Measurements from ENCODE around the gene MT1X. TPM values are rescaled to one million over a fixed set of nuclear protein-coding genes. Genes with fewer than 3 reads are reported as not detected.
A peak's percentile ranks its signal among the peaks of the same experiment; 100 is the strongest.
"Not testable (repeated sequence)": the region's sequence is repeated elsewhere in the genome, so short reads cannot be mapped to it uniquely, and the experiment has no call there.

Gene MT1X
- total and polyA plus RNA-seq, 4 donors, result 213 to 3,979 (median 1,403) TPM

GRCh38 chr16:56672761-56673536 lies 9.3 kb upstream of the MT1X start:
- H3K9ac ChIP-seq (ENCODE audit: low read depth in 1 of 2, low read length in 2 of 2), result no peak overlapping the region

GRCh38 chr16:56673921-56674320 lies 8.3 kb upstream of the MT1X start:
- Histone ChIP-seq H3K4me3 (ENCODE audit: low read depth in 1 of 3, low read length in 3 of 3) (no peak overlapping the region), H3K4me1 (ENCODE audit: control insufficient read depth in 4 of 4, insufficient read depth in 4 of 4, low read length in 3 of 4) (peaks cover 0 to 9% (median 6%) of the 10 kb centered on the region in 4 donors), H3K36me3 (ENCODE audit: control insufficient read depth in 4 of 4, insufficient read depth in 3 of 4, low read depth in 1 of 4, low read length in 3 of 4) (no peaks in the 10 kb centered on the region), H3K27me3 (ENCODE audit: control insufficient read depth in 4 of 4, insufficient read depth in 4 of 4, low read length in 3 of 4) (no peaks in the 10 kb centered on the region), H3K9me3 (ENCODE audit: control insufficient read depth in 4 of 4, low read length in 3 of 4) (no peaks in the 10 kb centered on the region), H3K27ac (ENCODE audit: low read depth in 1 of 2, low read length in 2 of 2) (no peak overlapping the region), H3K9ac (ENCODE audit: low read depth in 1 of 2, low read length in 2 of 2) (no peak overlapping the region)
- WGBS, result 32% methylated on average over 12 of the region's 12 CpGs
- DNase-seq (ENCODE audit: low spot score), result no peak
- TF ChIP-seq YY1 (IDR thresholded peaks at IDR 0.05) (no peak), TAF1 (conservative IDR thresholded peaks at IDR 0.05) (no peak), CTCF (IDR thresholded peaks at IDR 0.05; ENCODE audit: low read depth, low read length, missing input control) (peak; percentile 71), HNF4G (IDR thresholded peaks at IDR 0.05) (no peak), JUND (IDR thresholded peaks at IDR 0.05) (no peak), ATF3 (IDR thresholded peaks at IDR 0.05) (no peak), HNF4A (conservative IDR thresholded peaks at IDR 0.05) (no peak), FOXA1 (IDR thresholded peaks at IDR 0.05) (no peak), GABPA (IDR thresholded peaks at IDR 0.05 in 1 of 2, conservative IDR thresholded peaks at IDR 0.05 in 1 of 2) (no peak), RAD21 (IDR thresholded peaks at IDR 0.05) (peak; percentile 84 to 86)
- TF ChIP-seq, protein P1, sequence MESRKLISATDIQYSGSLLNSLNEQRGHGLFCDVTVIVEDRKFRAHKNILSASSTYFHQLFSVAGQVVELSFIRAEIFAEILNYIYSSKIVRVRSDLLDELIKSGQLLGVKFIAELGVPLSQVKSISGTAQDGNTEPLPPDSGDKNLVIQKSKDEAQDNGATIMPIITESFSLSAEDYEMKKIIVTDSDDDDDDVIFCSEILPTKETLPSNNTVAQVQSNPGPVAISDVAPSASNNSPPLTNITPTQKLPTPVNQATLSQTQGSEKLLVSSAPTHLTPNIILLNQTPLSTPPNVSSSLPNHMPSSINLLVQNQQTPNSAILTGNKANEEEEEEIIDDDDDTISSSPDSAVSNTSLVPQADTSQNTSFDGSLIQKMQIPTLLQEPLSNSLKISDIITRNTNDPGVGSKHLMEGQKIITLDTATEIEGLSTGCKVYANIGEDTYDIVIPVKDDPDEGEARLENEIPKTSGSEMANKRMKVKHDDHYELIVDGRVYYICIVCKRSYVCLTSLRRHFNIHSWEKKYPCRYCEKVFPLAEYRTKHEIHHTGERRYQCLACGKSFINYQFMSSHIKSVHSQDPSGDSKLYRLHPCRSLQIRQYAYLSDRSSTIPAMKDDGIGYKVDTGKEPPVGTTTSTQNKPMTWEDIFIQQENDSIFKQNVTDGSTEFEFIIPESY (IDR thresholded peaks at IDR 0.05), result no peak
- TF ChIP-seq, protein P2, sequence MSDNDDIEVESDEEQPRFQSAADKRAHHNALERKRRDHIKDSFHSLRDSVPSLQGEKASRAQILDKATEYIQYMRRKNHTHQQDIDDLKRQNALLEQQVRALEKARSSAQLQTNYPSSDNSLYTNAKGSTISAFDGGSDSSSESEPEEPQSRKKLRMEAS (IDR thresholded peaks at IDR 0.05), result no peak

More at GRCh38 chr16:56672761-56673536, 9.3 kb upstream of the MT1X start:
- TF ChIP-seq, protein P1 (IDR thresholded peaks at IDR 0.05), result no peak
- TF ChIP-seq FOXA1 (IDR thresholded peaks at IDR 0.05) (no peak), JUND (IDR thresholded peaks at IDR 0.05) (no peak), NR2F2 (IDR thresholded peaks at IDR 0.05) (no peak), YY1 (IDR thresholded peaks at IDR 0.05) (no peak), HNF4G (IDR thresholded peaks at IDR 0.05) (no peak), RAD21 (IDR thresholded peaks at IDR 0.05) (no peak), RXRA (IDR thresholded peaks at IDR 0.05) (no peak)
- TF ChIP-seq, protein P3, sequence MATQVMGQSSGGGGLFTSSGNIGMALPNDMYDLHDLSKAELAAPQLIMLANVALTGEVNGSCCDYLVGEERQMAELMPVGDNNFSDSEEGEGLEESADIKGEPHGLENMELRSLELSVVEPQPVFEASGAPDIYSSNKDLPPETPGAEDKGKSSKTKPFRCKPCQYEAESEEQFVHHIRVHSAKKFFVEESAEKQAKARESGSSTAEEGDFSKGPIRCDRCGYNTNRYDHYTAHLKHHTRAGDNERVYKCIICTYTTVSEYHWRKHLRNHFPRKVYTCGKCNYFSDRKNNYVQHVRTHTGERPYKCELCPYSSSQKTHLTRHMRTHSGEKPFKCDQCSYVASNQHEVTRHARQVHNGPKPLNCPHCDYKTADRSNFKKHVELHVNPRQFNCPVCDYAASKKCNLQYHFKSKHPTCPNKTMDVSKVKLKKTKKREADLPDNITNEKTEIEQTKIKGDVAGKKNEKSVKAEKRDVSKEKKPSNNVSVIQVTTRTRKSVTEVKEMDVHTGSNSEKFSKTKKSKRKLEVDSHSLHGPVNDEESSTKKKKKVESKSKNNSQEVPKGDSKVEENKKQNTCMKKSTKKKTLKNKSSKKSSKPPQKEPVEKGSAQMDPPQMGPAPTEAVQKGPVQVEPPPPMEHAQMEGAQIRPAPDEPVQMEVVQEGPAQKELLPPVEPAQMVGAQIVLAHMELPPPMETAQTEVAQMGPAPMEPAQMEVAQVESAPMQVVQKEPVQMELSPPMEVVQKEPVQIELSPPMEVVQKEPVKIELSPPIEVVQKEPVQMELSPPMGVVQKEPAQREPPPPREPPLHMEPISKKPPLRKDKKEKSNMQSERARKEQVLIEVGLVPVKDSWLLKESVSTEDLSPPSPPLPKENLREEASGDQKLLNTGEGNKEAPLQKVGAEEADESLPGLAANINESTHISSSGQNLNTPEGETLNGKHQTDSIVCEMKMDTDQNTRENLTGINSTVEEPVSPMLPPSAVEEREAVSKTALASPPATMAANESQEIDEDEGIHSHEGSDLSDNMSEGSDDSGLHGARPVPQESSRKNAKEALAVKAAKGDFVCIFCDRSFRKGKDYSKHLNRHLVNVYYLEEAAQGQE (IDR thresholded peaks at IDR 0.05), result no peak
- Histone ChIP-seq H3K4me1 (ENCODE audit: control insufficient read depth in 4 of 4, insufficient read depth in 4 of 4, low read length in 3 of 4) (peaks cover 0 to 17% (median 11%) of the 10 kb centered on the region in 4 donors), H3K9me3 (ENCODE audit: control insufficient read depth in 4 of 4, low read length in 3 of 4) (no peaks in the 10 kb centered on the region), H3K36me3 (ENCODE audit: control insufficient read depth in 4 of 4, insufficient read depth in 3 of 4, low read depth in 1 of 4, low read length in 3 of 4) (no peaks in the 10 kb centered on the region), H3K27ac (ENCODE audit: low read depth in 1 of 2, low read length in 2 of 2) (no peak overlapping the region), H3K4me3 (ENCODE audit: low read depth in 1 of 3, low read length in 3 of 3) (no peak overlapping the region), H3K27me3 (ENCODE audit: control insufficient read depth in 4 of 4, insufficient read depth in 4 of 4, low read length in 3 of 4) (no peaks in the 10 kb centered on the region)
- no peak for DNase-seq (ENCODE audit: low spot score)
- 88% methylated on average over 11 of the region's 11 CpGs for WGBS

- WGBS, result 94% methylated on average over 6 of the region's 6 CpGs
- H3K9ac ChIP-seq (ENCODE audit: low read depth in 1 of 2, low read length in 2 of 2); H3K27ac ChIP-seq (ENCODE audit: low read depth in 1 of 2, low read length in 2 of 2); H3K4me1 ChIP-seq (ENCODE audit: control insufficient read depth in 4 of 4, insufficient read depth in 4 of 4, low read length in 3 of 4); H3K4me3 ChIP-seq (ENCODE audit: low read depth in 1 of 3, low read length in 3 of 3); DNase-seq (ENCODE audit: low spot score); H3K36me3 ChIP-seq (ENCODE audit: control insufficient read depth in 4 of 4, insufficient read depth in 3 of 4, low read depth in 1 of 4, low read length in 3 of 4); H3K27me3 ChIP-seq (ENCODE audit: control insufficient read depth in 4 of 4, insufficient read depth in 4 of 4, low read length in 3 of 4); H3K9me3 ChIP-seq (ENCODE audit: control insufficient read depth in 4 of 4, low read length in 3 of 4): not testable (repeated sequence)
Observed at GRCh38 chr16:56674570-56674969, 7.7 kb upstream of the MT1X start.
